Lower leg skin (tissue), 3 donors: Measurements from ENCODE around the gene STAB1.

ENCODE experiments used
- POLR2A ChIP-seq, 2 donors: fragments of 450-650 bp; IDR thresholded peaks; one replicate each; pipeline ENCODE4 v1.6.1; 2016 to 2017; ENCODE audit warnings: antibody characterized with exemption in 2 of 2, mild to moderate bottlenecking in 1 of 2, moderate library complexity in 1 of 2
- TF ChIP-seq, protein P1 (sequence below), 3 donors: fragments of 450-650 bp; IDR thresholded peaks; one replicate each; pipeline ENCODE4 v1.5.1; 2016; ENCODE audit warnings: antibody characterized with exemption in 3 of 3, mild to moderate bottlenecking in 3 of 3, moderate library complexity in 2 of 3

GRCh38 chr3:52520716-52521487, 25.8 kb downstream of the STAB1 start:
- TF ChIP-seq, protein P1, sequence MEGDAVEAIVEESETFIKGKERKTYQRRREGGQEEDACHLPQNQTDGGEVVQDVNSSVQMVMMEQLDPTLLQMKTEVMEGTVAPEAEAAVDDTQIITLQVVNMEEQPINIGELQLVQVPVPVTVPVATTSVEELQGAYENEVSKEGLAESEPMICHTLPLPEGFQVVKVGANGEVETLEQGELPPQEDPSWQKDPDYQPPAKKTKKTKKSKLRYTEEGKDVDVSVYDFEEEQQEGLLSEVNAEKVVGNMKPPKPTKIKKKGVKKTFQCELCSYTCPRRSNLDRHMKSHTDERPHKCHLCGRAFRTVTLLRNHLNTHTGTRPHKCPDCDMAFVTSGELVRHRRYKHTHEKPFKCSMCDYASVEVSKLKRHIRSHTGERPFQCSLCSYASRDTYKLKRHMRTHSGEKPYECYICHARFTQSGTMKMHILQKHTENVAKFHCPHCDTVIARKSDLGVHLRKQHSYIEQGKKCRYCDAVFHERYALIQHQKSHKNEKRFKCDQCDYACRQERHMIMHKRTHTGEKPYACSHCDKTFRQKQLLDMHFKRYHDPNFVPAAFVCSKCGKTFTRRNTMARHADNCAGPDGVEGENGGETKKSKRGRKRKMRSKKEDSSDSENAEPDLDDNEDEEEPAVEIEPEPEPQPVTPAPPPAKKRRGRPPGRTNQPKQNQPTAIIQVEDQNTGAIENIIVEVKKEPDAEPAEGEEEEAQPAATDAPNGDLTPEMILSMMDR (IDR thresholded peaks at IDR 0.05): no peak
- no peak for TF ChIP-seq POLR2A (IDR thresholded peaks at IDR 0.05)
